B cell (primary cell): Measurements from ENCODE around the gene LCN12. TPM values are rescaled to one million over a fixed set of nuclear protein-coding genes. Genes with fewer than 3 reads are reported as not detected.

ENCODE experiments used
- ATAC-seq: fragments of 200-7000 bp; cut with Tn5 transposase; one replicate; pipeline ENCODE4 v1.10.0; 2021; ENCODE audit warnings: low read depth, mild to moderate bottlenecking, moderate number of reproducible peaks, moderate library complexity
- CTCF ChIA-PET: fragments of 350-600 bp; sonication (Branson Sonifier 250); formaldehyde crosslinking; loops from one replicate; lab custom pipeline; 2021; ENCODE audit warnings: antibody characterized with exemption, inconsistent platforms; lab: Charles Lee
- POLR2A ChIA-PET: fragments of 350-600 bp; sonication (Branson Sonifier 250); formaldehyde crosslinking; loops from one replicate; lab custom pipeline; 2021; ENCODE audit warnings: antibody characterized with exemption; lab: Charles Lee
- DNase-seq: peaks from one replicate; pipeline ENCODE4 v3.0.0; 2013
- H2AFZ ChIP-seq: 2 replicates; pipeline ENCODE4 v1.6.1; 2012; ENCODE audit warnings: mild to moderate bottlenecking, low read depth, low read length; ENCODE audit not compliant: insufficient read depth, poor library complexity, severe bottlenecking
- H3K27ac ChIP-seq, 2 donors: 1 replicate in 1 of 2; 2 replicates in 1 of 2; pipeline ENCODE4 v1.5.1; 2012 to 2013; ENCODE audit warnings: low read length in 2 of 2, mild to moderate bottlenecking in 2 of 2, moderate library complexity in 1 of 2
- H3K27me3 ChIP-seq, 4 experiments: fragments of 200-600 bp in 1 of 4; sonication (generic) in 1 of 4; replicated peaks in 1 of 4; 1 replicate in 2 of 4; 2 replicates in 2 of 4; pipeline versions ENCODE4 v1.6.1 to v1.7.0; 2013 to 2016; ENCODE audit warnings: low read length in 3 of 4, mild to moderate bottlenecking in 2 of 4, mixed read lengths in 1 of 4, moderate library complexity in 1 of 4; ENCODE audit not compliant: insufficient read depth in 4 of 4, control insufficient read depth in 3 of 4; ENCODE audit errors: control extremely low read depth in 1 of 4
- H3K36me3 ChIP-seq, 2 experiments: replicated peaks in 1 of 2; 1 replicate in 1 of 2; 2 replicates in 1 of 2; pipeline versions ENCODE4 v1.6.1 to v1.7.1; 2013; ENCODE audit warnings: low read length in 1 of 2; ENCODE audit not compliant: insufficient read depth in 2 of 2, control insufficient read depth in 1 of 2; ENCODE audit errors: control extremely low read depth in 1 of 2, extremely low read depth in 1 of 2
- H3K4me1 ChIP-seq, 2 donors: fragments of 200-600 bp in 1 of 2; sonication (generic) in 1 of 2; 1 replicate in 1 of 2; 2 replicates in 1 of 2; pipeline versions ENCODE4 v1.5.1 to v1.6.1; 2013 to 2017; ENCODE audit warnings: low read length in 2 of 2; ENCODE audit not compliant: control insufficient read depth in 2 of 2, insufficient read depth in 2 of 2
- H3K4me2 ChIP-seq: replicated peaks from 2 replicates; pipeline ENCODE3; 2012; ENCODE audit warnings: mild to moderate bottlenecking, low read depth, low read length; ENCODE audit not compliant: poor library complexity, severe bottlenecking
- H3K4me3 ChIP-seq, 5 experiments: fragments of 200-600 bp in 1 of 5; sonication (generic) in 1 of 5; 1 replicate in 3 of 5; 2 replicates in 2 of 5; pipeline versions ENCODE4 v1.5.1 to v1.7.0; 2011 to 2016; ENCODE audit warnings: low read length in 4 of 5, mild to moderate bottlenecking in 4 of 5, low read depth in 2 of 5, control low read depth in 1 of 5, moderate library complexity in 1 of 5; ENCODE audit not compliant: insufficient read depth in 1 of 5; ENCODE audit errors: control extremely low read depth in 1 of 5, extremely low read depth in 1 of 5
- H3K79me2 ChIP-seq: fragments of 200-600 bp; sonication (generic); one replicate; pipeline ENCODE4 v1.6.0; 2016; ENCODE audit warnings: low read length; ENCODE audit not compliant: control insufficient read depth, insufficient read depth
- H3K9ac ChIP-seq: fragments of 200-600 bp; sonication (generic); 2 replicates; pipeline ENCODE4 v1.6.1; 2017; ENCODE audit warnings: mild to moderate bottlenecking, low read length, moderate library complexity
- H3K9me3 ChIP-seq, 3 donors: one replicate each; pipeline versions ENCODE4 v1.6.1 to v1.7.1; 2013; ENCODE audit warnings: low read length in 2 of 3; ENCODE audit not compliant: control insufficient read depth in 2 of 3, insufficient read depth in 1 of 3; ENCODE audit errors: control extremely low read depth in 1 of 3
- H4K20me1 ChIP-seq: 2 replicates; pipeline ENCODE4 v1.6.0; 2012; ENCODE audit warnings: mild to moderate bottlenecking, low read length; ENCODE audit not compliant: insufficient read depth, control insufficient read depth, poor library complexity, severe bottlenecking
- H3K27ac Mint-ChIP-seq: one replicate; pipeline ENCODE4 v1.8.0; 2021; ENCODE audit warnings: mixed read lengths
- H3K27me3 Mint-ChIP-seq: one replicate; pipeline ENCODE4 v1.8.0; 2021; ENCODE audit warnings: mixed read lengths
- H3K4me1 Mint-ChIP-seq: one replicate; pipeline ENCODE4 v1.8.0; 2021; ENCODE audit warnings: mixed read lengths
- H3K4me3 Mint-ChIP-seq: one replicate; pipeline ENCODE4 v1.8.0; 2021; ENCODE audit warnings: mixed read lengths
- H3K9me3 Mint-ChIP-seq: one replicate; pipeline ENCODE4 v1.8.0; 2022; ENCODE audit warnings: mixed read lengths; ENCODE audit not compliant: insufficient read depth
- CTCF ChIP-seq: fragments of 200-600 bp; IDR thresholded peaks from one replicate; pipeline ENCODE4 v1.8.0; 2022; ENCODE audit warnings: antibody characterized with exemption, mild to moderate bottlenecking
- EZH2 ChIP-seq: IDR thresholded peaks from 2 replicates; pipeline ENCODE4 v1.6.1; 2012; ENCODE audit warnings: borderline replicate concordance, low read depth, mild to moderate bottlenecking, moderate library complexity, low read length; ENCODE audit not compliant: insufficient read depth, poor library complexity, severe bottlenecking
- WGBS: methylation state at CpG from one replicate; pipeline ENCODE4 v1.1.5; 2013; ENCODE audit warnings: missing lambda C conversion rate; ENCODE audit not compliant: insufficient coverage; 5-methylcytosine and 5-hydroxymethylcytosine counted together
- intact Hi-C: fragments of 100-400 bp; cut with micrococcal nuclease; formaldehyde crosslinking; loops from one replicate; pipeline ENCODE4 v1.10.0; 2022
- polyA plus RNA-seq: library from polyadenylated mRNA; depleted of rRNA; stranded (reverse); fragments of >200 nt; gene quantifications from 2 replicates; pipeline ENCODE4 v1.2.3, GENCODE V29; 2012
- total RNA-seq, 2 donors: library from RNA; stranded (reverse); fragments of 120-200 nt in 1 of 2; gene quantifications; 1 replicate in 1 of 2; 2 replicates in 1 of 2; pipeline versions ENCODE4 v1.2.3 to v1.2.4, GENCODE V29; 2013 to 2022

Gene LCN12
- total and polyA plus RNA-seq, 2 donors (not counting 1 experiment from before 2014, with no cell fraction given): 2.4 to 2.6 TPM

- no peaks in the 10 kb centered on the region for H3K9me3 Mint-ChIP-seq
- H2AFZ ChIP-seq: no peak within 1 kb of the TSS
- no peak within 1 kb of the TSS for H3K27ac Mint-ChIP-seq
- peaks cover 0 to 78% (median 17%) of the 10 kb centered on the region in 4 experiments for H3K27me3 ChIP-seq
- ChIA-PET POLR2A (interaction anchor here (0.6 kb wide), 1 partner anchor 14 kb away, joined by 3 read pairs; no protein-coding TSS in a partner anchor), CTCF (no interaction called here)
- peaks cover 0 to 13% (median 0%) of the 10 kb centered on the region in 3 donors for H3K9me3 ChIP-seq
- peaks cover 21% of the 10 kb centered on the region for H3K27me3 Mint-ChIP-seq
- WGBS: 92% methylated on average over 18 of the region's 18 CpGs
- peaks cover 7% of the 10 kb centered on the region for H3K4me1 Mint-ChIP-seq
- H3K4me1 ChIP-seq: peaks cover 12 to 17% of the 10 kb centered on the region in 2 donors
- no peak within 1 kb of the TSS for H3K4me2 ChIP-seq
- H3K27ac ChIP-seq: no peak within 1 kb of the TSS
- H3K36me3 ChIP-seq: no peaks in the 10 kb centered on the region
- no peak within 1 kb of the TSS for H3K9ac ChIP-seq
- intact Hi-C loops: no loop called here
- no peaks in the 10 kb centered on the region for H4K20me1 ChIP-seq
- H3K4me3 ChIP-seq: no peak within 1 kb of the TSS
- H3K4me3 Mint-ChIP-seq: no peak within 1 kb of the TSS
- DNase-seq: no peak
- no peaks in the 10 kb centered on the region for H3K79me2 ChIP-seq
- TF ChIP-seq CTCF: no peak
- no peak for ATAC-seq
Observed at GRCh38 chr9:136982232-136983051, 30.4 kb downstream of the LCN12 start, which contains the start of gene LCNL1. TSS of gene LCNL1 (plus strand) at chr9:136982993. CDS start at chr9:136983587, 594 bp downstream.

- no peaks in the 10 kb centered on the region for H3K36me3 ChIP-seq
- H3K79me2 ChIP-seq: no peaks in the 10 kb centered on the region
- peaks cover 10 to 13% of the 10 kb centered on the region in 2 donors for H3K4me1 ChIP-seq
- H3K9me3 ChIP-seq: peaks cover 0 to 11% (median 0%) of the 10 kb centered on the region in 3 donors
- TF ChIP-seq EZH2 (no peak), CTCF (no peak)
- ChIA-PET POLR2A (no interaction called here), CTCF (no interaction called here)
- H3K9me3 Mint-ChIP-seq: no peaks in the 10 kb centered on the region
- H3K4me1 Mint-ChIP-seq: peaks cover 6% of the 10 kb centered on the region
- H3K9ac ChIP-seq: no peak overlapping the region
- no peak overlapping the region for H3K27ac Mint-ChIP-seq
- H2AFZ ChIP-seq: no peak overlapping the region
- no peak overlapping the region for H3K27ac ChIP-seq
- DNase-seq (no peak), ATAC-seq (no peak)
- peaks cover 0 to 73% (median 17%) of the 10 kb centered on the region in 4 experiments for H3K27me3 ChIP-seq
- no peak overlapping the region for H3K4me3 ChIP-seq
- no peak overlapping the region for H3K4me2 ChIP-seq
- no peaks in the 10 kb centered on the region for H4K20me1 ChIP-seq
- WGBS: 41% methylated on average over 7 of the region's 9 CpGs
- intact Hi-C loops: no loop called here
- peaks cover 26% of the 10 kb centered on the region for H3K27me3 Mint-ChIP-seq
- no peak overlapping the region for H3K4me3 Mint-ChIP-seq
Observed at GRCh38 chr9:136983167-136983566, 31.1 kb downstream of the LCN12 start.
